Spleen (tissue), 11 donors: ENCODE results near the gene ZNRD2. TPM values are rescaled to one million over a fixed set of nuclear protein-coding genes. Genes with fewer than 3 reads are reported as not detected.

Source experiments
- DNase-seq: peaks from one replicate; pipeline ENCODE4 v3.0.0-alpha.2; 2020
- H3K27ac ChIP-seq, 8 donors: fragments of 200-600 bp; sonication (generic) in 7 of 8; 1 replicate in 4 of 8; 2 replicates in 4 of 8; pipeline versions ENCODE4 v1.5.0 to v1.8.0; 2016 to 2021; ENCODE audit warnings: inconsistent platforms in 4 of 8, mild to moderate bottlenecking in 4 of 8, moderate library complexity in 1 of 8
- H3K27me3 ChIP-seq, 7 donors: fragments of 200-600 bp; sonication (generic) in 6 of 7; replicated peaks in 1 of 7; 1 replicate in 4 of 7; 2 replicates in 3 of 7; pipeline versions ENCODE4 v1.5.0 to v1.8.0; 2016 to 2021; ENCODE audit warnings: inconsistent platforms in 3 of 7, mild to moderate bottlenecking in 1 of 7
- H3K36me3 ChIP-seq, 6 donors: fragments of 200-600 bp; sonication (generic) in 5 of 6; 1 replicate in 4 of 6; 2 replicates in 2 of 6; pipeline versions ENCODE4 v1.5.0 to v1.8.0; 2016 to 2021; ENCODE audit warnings: inconsistent platforms in 2 of 6
- H3K4me1 ChIP-seq, 6 donors: fragments of 200-600 bp; sonication (generic) in 5 of 6; 1 replicate in 3 of 6; 2 replicates in 3 of 6; pipeline versions ENCODE4 v1.5.0 to v1.8.0; 2016 to 2021; ENCODE audit warnings: inconsistent platforms in 3 of 6
- H3K4me3 ChIP-seq, 8 donors: fragments of 200-600 bp; sonication (generic) in 7 of 8; 1 replicate in 4 of 8; 2 replicates in 4 of 8; pipeline versions ENCODE4 v1.5.0 to v1.8.0; 2016 to 2021; ENCODE audit warnings: inconsistent platforms in 4 of 8, mild to moderate bottlenecking in 4 of 8, moderate library complexity in 2 of 8
- H3K9me3 ChIP-seq, 8 donors: fragments of 200-600 bp; sonication (generic) in 7 of 8; 1 replicate in 4 of 8; 2 replicates in 4 of 8; pipeline versions ENCODE4 v1.5.0 to v1.8.0; 2016 to 2021; ENCODE audit warnings: inconsistent platforms in 4 of 8
- POLR2A ChIP-seq, 3 donors: fragments of 450-650 bp; IDR thresholded peaks; one replicate each; pipeline ENCODE4 v1.5.1; 2017; ENCODE audit warnings: antibody characterized with exemption in 3 of 3, mild to moderate bottlenecking in 1 of 3
- POLR2AphosphoS5 ChIP-seq, 3 donors: sonication (generic); formaldehyde crosslinking; IDR thresholded peaks; one replicate each; pipeline ENCODE4 v1.5.1; 2017; ENCODE audit warnings: antibody characterized with exemption in 3 of 3
- WGBS, 5 donors: extraction: QIAGEN DNeasy Blood & Tissue Kit in 3 of 5; methylation state at CpG; one replicate each; pipeline versions ENCODE4 v1.1.5 to v1.1.7; 2013 to 2018; 5-methylcytosine and 5-hydroxymethylcytosine counted together
- intact Hi-C: fragments of 100-400 bp; cut with DNase I; formaldehyde crosslinking; loops from one replicate; pipeline ENCODE4 v1.15.0; 2023; ENCODE audit warnings: low total_unique reads
- polyA plus RNA-seq, 3 donors: library from polyadenylated mRNA; stranded (reverse); fragments of 200-250 nt; gene quantifications; one replicate each; pipeline ENCODE4 v1.2.1, GENCODE V29; 2013
- total RNA-seq, 7 donors: library from RNA; depleted of rRNA in 3 of 7; stranded (reverse); fragments of >200 nt in 3 of 7; fragmentation: NEBNext Ultra II Directional in 4 of 7; extraction: Animal tissue kit (Norgen Biotek cat#: 25700) in 4 of 7; gene quantifications; one replicate each; pipeline versions ENCODE4 v1.1.0 to v1.2.1, GENCODE V29; 2016 to 2021
- TF ChIP-seq, protein P1 (sequence below), 11 experiments: fragments of 200-600 bp in 7 of 11; fragments of 450-650 bp in 4 of 11; sonication (generic) in 4 of 11; IDR thresholded peaks in 8 of 11; conservative IDR thresholded peaks in 3 of 11; 1 replicate in 7 of 11; 2 replicates in 4 of 11; pipeline versions ENCODE4 v1.4.0 to v1.8.0; 2016 to 2021; ENCODE audit warnings: antibody characterized with exemption in 11 of 11, inconsistent platforms in 4 of 11, mild to moderate bottlenecking in 1 of 11
- donor health status: healthy with polysubstance abuse.
- donor health status: DM: no; HTN: no; CAD: no; lungs with moderate emphysema.
- donor health status: DM: no; HTN: no; CAD: no.
- donor health status: Bipolar disorder and iron deficiency.
- donor health status: healthy.
- donor health status: DM: no; HTN: no; CAD: no.
- donor health status: DM: yes; HTN: yes; CAD: no.

The ZNRD2 gene
- total and polyA plus RNA-seq, 10 donors: 20.9 to 68.8 (median 38.4) TPM

- intact Hi-C loops: loop anchor here (5.0 kb wide), 1 partner anchor 47 kb away; no protein-coding TSS in a partner anchor
- H3K27ac ChIP-seq: peak overlapping the region in 6 of 8 donors; percentile 43 to 92 (median 85)
- H3K27me3 ChIP-seq: no peaks in the 10 kb centered on the region
- 58 to 74% (median 68%) methylated on average over 5 to 9 of the region's 9 CpGs for WGBS, 5 donors
- H3K4me1 ChIP-seq: peaks cover 53 to 96% (median 80%) of the 10 kb centered on the region in 6 donors
- peaks cover 3 to 90% (median 60%) of the 10 kb centered on the region in 6 donors for H3K36me3 ChIP-seq
- H3K4me3 ChIP-seq: no peak overlapping the region
- peak; percentile 2 to 75 (median 47) for TF ChIP-seq POLR2AphosphoS5 (IDR thresholded peaks at IDR 0.05)
- TF ChIP-seq, protein P1, sequence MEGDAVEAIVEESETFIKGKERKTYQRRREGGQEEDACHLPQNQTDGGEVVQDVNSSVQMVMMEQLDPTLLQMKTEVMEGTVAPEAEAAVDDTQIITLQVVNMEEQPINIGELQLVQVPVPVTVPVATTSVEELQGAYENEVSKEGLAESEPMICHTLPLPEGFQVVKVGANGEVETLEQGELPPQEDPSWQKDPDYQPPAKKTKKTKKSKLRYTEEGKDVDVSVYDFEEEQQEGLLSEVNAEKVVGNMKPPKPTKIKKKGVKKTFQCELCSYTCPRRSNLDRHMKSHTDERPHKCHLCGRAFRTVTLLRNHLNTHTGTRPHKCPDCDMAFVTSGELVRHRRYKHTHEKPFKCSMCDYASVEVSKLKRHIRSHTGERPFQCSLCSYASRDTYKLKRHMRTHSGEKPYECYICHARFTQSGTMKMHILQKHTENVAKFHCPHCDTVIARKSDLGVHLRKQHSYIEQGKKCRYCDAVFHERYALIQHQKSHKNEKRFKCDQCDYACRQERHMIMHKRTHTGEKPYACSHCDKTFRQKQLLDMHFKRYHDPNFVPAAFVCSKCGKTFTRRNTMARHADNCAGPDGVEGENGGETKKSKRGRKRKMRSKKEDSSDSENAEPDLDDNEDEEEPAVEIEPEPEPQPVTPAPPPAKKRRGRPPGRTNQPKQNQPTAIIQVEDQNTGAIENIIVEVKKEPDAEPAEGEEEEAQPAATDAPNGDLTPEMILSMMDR (IDR thresholded peaks at IDR 0.05 in 8 of 11, conservative IDR thresholded peaks at IDR 0.05 in 3 of 11): no peak
- no peaks in the 10 kb centered on the region for H3K9me3 ChIP-seq
- DNase-seq: peak; percentile 85
Measured at GRCh38 chr11:65589444-65590239, 19.4 kb downstream of the ZNRD2 start.

DNA sequence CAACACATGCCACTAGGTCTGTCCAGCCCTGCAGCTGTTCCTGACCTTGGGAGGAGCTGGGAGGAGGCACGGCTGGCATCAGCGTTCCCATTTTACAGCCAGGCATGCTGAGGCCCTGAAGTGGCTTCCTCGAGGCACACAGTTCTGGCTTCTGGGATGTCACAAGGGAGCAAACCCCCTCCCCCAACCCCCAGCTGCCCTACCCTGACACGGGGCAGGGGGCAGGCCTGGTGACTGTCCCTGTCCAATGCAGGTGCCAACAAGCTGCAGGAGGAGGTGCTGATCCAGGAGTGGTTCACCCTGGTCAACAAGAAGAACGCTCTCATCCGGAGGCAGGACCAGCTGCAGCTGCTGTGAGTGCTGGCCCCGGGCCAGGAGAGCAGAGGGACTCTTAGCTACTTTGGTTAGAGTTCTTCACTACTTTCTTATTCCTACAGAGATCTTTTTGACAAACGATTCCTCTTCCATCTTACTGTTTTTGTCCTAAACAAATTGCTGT, 20.0 kb downstream of the ZNRD2 start:
- Histone ChIP-seq H3K4me1 (peaks cover 57 to 99% (median 86%) of the 10 kb centered on the region in 6 donors), H3K4me3 (no peak overlapping the region), H3K27me3 (no peaks in the 10 kb centered on the region), H3K9me3 (no peaks in the 10 kb centered on the region), H3K27ac (peak overlapping the region in 5 of 8 donors; percentile 74 to 92 (median 86)), H3K36me3 (peaks cover 3 to 84% (median 56%) of the 10 kb centered on the region in 6 donors)
- 35 to 67% (median 59%) methylated on average over 4 to 8 of the region's 8 CpGs for WGBS, 5 donors
- intact Hi-C loops: no loop called here
- TF ChIP-seq, protein P1 (IDR thresholded peaks at IDR 0.05 in 8 of 11, conservative IDR thresholded peaks at IDR 0.05 in 3 of 11): no peak
- TF ChIP-seq POLR2AphosphoS5 (IDR thresholded peaks at IDR 0.05) (peak in 2 of 3 donors; percentile 23 to 60), POLR2A (IDR thresholded peaks at IDR 0.05) (no peak)
- no peak for DNase-seq

DNA sequence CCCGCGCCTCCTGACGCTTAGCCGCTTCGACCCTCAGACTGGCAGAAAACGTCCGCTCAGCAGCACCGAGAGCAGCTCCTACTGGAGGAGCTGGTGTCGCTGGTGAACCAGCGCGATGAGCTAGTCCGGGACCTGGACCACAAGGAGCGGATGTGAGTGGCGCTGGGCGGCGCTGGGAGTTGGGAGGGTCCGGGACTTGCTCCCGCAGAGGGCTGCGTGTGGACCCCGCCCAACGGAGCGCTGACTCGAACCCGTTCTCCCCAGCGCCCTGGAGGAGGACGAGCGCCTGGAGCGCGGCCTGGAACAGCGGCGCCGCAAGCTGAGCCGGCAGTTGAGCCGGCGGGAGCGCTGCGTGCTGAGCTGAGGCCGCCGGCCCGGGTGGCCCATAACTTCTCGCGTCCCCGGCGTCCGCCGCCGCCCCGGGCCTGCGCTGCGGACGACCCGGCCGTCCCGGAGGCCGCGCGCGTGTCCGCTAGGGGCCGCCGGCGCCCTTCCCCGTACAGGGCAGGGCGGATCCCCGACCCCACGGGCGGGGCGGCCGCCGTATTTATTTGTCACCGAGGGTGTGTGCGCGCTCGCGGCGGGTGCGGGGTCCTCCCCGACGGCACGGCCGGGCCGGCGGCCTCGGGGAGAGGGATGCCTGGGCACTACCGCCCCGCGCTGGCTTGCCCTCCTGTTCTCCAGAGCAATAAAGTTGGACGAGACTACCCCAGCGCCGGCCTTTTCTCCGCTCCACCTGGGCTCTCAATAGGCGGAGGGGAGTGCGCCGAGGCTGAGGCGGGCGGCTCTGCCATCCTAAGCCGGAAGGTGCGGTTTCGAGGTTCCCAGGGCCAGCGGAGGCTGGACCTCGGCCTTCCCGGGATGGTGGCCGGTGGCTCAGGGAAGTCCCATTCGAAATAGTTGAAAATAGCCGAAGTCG, 21.9 kb downstream of the ZNRD2 start:
- H3K4me1 ChIP-seq: peaks cover 40 to 89% (median 72%) of the 10 kb centered on the region in 6 donors
- peak overlapping the region in 6 of 8 donors; percentile 51 to 86 (median 74) for H3K27ac ChIP-seq
- intact Hi-C loops: no loop called here

More for the DNA sequence above, 21.9 kb downstream of the ZNRD2 start:
- DNase-seq: peak; percentile 85
- peaks cover 3 to 75% (median 43%) of the 10 kb centered on the region in 6 donors for H3K36me3 ChIP-seq
- no peaks in the 10 kb centered on the region for H3K9me3 ChIP-seq
- peak; percentile 48 to 80 (median 75) for TF ChIP-seq POLR2AphosphoS5 (IDR thresholded peaks at IDR 0.05)
- TF ChIP-seq, protein P1 (IDR thresholded peaks at IDR 0.05 in 8 of 11, conservative IDR thresholded peaks at IDR 0.05 in 3 of 11): peak in 4 of 11 experiments; percentile 16 to 21 (median 17)
- no peak for TF ChIP-seq POLR2A (IDR thresholded peaks at IDR 0.05)
- WGBS, 5 donors: 69 to 88% (median 80%) methylated on average over 44 to 106 of the region's 106 CpGs
- peak overlapping the region in 2 of 8 donors; percentile 13 to 38 for H3K4me3 ChIP-seq
- no peaks in the 10 kb centered on the region for H3K27me3 ChIP-seq
